IMR-90 (cell line): ENCODE measurements around the gene SCCPDH. TPM values are rescaled to one million over a fixed set of nuclear protein-coding genes. Genes with fewer than 3 reads are reported as not detected.

Source experiments
- ATAC-seq: fragments of 200-7000 bp; cut with Tn5 transposase; 2 replicates; pipeline ENCODE4 v1.9.1; 2020; ENCODE audit warnings: low read depth, mild to moderate bottlenecking, moderate library complexity
- BruUV-seq: library from RNA; stranded (reverse); fragments of 400-500 nt; replicated peaks from 2 replicates; lab custom pipeline; 2021; lab: Mats Ljungman, UMichigan
- CTCF ChIA-PET: fragments of 300-600 bp; formaldehyde crosslinking; extraction: SDS; loops from one replicate; lab custom pipeline; 2021; ENCODE audit warnings: antibody characterized with exemption; lab: Yijun Ruan, JAX
- POLR2A ChIA-PET: fragments of 300-600 bp; sonication (Branson Sonifier 250); formaldehyde crosslinking; loops from one replicate; lab custom pipeline; 2022; ENCODE audit warnings: antibody characterized with exemption; ENCODE audit not compliant: unreplicated experiment; lab: Charles Lee
- DNase-seq: peaks from one replicate; pipeline ENCODE4 v3.0.0; 2013
- H2AFZ ChIP-seq: replicated peaks from 2 replicates; pipeline ENCODE3; 2013; ENCODE audit warnings: low read length, mild to moderate bottlenecking; ENCODE audit not compliant: poor library complexity
- H2AK5ac ChIP-seq: 2 replicates; pipeline ENCODE4 v1.6.1; 2013; ENCODE audit warnings: low read depth, low read length, inconsistent platforms
- H2AK9ac ChIP-seq: replicated peaks from 2 replicates; pipeline ENCODE3; 2013; ENCODE audit warnings: mild to moderate bottlenecking, low read depth, low read length, moderate library complexity; ENCODE audit not compliant: poor library complexity
- H2BK120ac ChIP-seq: 2 replicates; pipeline ENCODE4 v1.6.1; 2013; ENCODE audit warnings: low read depth, low read length, inconsistent platforms
- H2BK15ac ChIP-seq: 3 replicates; pipeline ENCODE4 v1.6.1; 2013; ENCODE audit warnings: low read depth, low read length, inconsistent platforms
- H2BK20ac ChIP-seq: 2 replicates; pipeline ENCODE4 v1.6.1; 2013; ENCODE audit warnings: low read depth, mild to moderate bottlenecking, inconsistent platforms, low read length, moderate library complexity
- H2BK5ac ChIP-seq: 2 replicates; pipeline ENCODE4 v1.6.1; 2013; ENCODE audit warnings: mild to moderate bottlenecking, low read depth, low read length, inconsistent platforms; ENCODE audit not compliant: poor library complexity, severe bottlenecking
- H3K14ac ChIP-seq: replicated peaks from 2 replicates; pipeline ENCODE4 v1.6.1; 2013; ENCODE audit warnings: low read depth, low read length, inconsistent platforms
- H3K18ac ChIP-seq: 2 replicates; pipeline ENCODE4 v1.6.1; 2013; ENCODE audit warnings: low read depth, low read length, control low read depth
- H3K23ac ChIP-seq: 2 replicates; pipeline ENCODE4 v1.6.1; 2013; ENCODE audit warnings: low read depth, low read length, inconsistent platforms
- H3K27ac ChIP-seq: 2 replicates; pipeline ENCODE4 v1.5.1; 2013; ENCODE audit warnings: mild to moderate bottlenecking, control low read depth, low read length; ENCODE audit not compliant: insufficient read depth
- H3K27me3 ChIP-seq: 2 replicates; pipeline ENCODE4 v1.6.1; 2013; ENCODE audit warnings: low read length; ENCODE audit not compliant: control insufficient read depth, insufficient read depth
- H3K36me3 ChIP-seq: 2 replicates; pipeline ENCODE4 v1.6.1; 2013; ENCODE audit warnings: low read length, mixed read lengths; ENCODE audit not compliant: control insufficient read depth, insufficient read depth
- H3K4ac ChIP-seq: 2 replicates; pipeline ENCODE4 v1.6.1; 2013; ENCODE audit warnings: low read depth, low read length, inconsistent platforms
- H3K4me1 ChIP-seq: 2 replicates; pipeline ENCODE4 v1.6.1; 2013; ENCODE audit warnings: low read length, mixed read lengths; ENCODE audit not compliant: control insufficient read depth, insufficient read depth
- H3K4me2 ChIP-seq: 2 replicates; pipeline ENCODE4 v1.6.1; 2013; ENCODE audit warnings: low read depth, mild to moderate bottlenecking, control low read depth, low read length, moderate library complexity
- H3K4me3 ChIP-seq: 2 replicates; pipeline ENCODE4 v1.5.1; 2013; ENCODE audit warnings: low read depth, mild to moderate bottlenecking, control low read depth, low read length, moderate library complexity; ENCODE audit not compliant: insufficient read depth
- H3K56ac ChIP-seq: 2 replicates; pipeline ENCODE4 v1.6.1; 2013; ENCODE audit warnings: low read length, inconsistent platforms; ENCODE audit not compliant: insufficient read depth; ENCODE audit errors: extremely low read depth
- H3K79me1 ChIP-seq, 2 experiments: 2 replicates each; pipeline ENCODE4 v1.6.1; 2013; ENCODE audit warnings: low read length in 2 of 2, inconsistent platforms in 1 of 2, low read depth in 1 of 2
- H3K9ac ChIP-seq: 2 replicates; pipeline ENCODE4 v1.6.1; 2013; ENCODE audit warnings: low read depth, low read length, control low read depth
- H3K9me1 ChIP-seq: 2 replicates; pipeline ENCODE4 v1.6.1; 2013; ENCODE audit warnings: low read length, inconsistent platforms; ENCODE audit not compliant: insufficient read depth
- H3K9me3 ChIP-seq: 2 replicates; pipeline ENCODE4 v1.6.1; 2013; ENCODE audit warnings: low read length; ENCODE audit not compliant: control insufficient read depth, insufficient read depth
- H4K20me1 ChIP-seq: 2 replicates; pipeline ENCODE4 v1.6.1; 2013; ENCODE audit warnings: low read length, inconsistent platforms; ENCODE audit not compliant: insufficient read depth
- H4K5ac ChIP-seq: 2 replicates; pipeline ENCODE4 v1.6.1; 2013; ENCODE audit warnings: mild to moderate bottlenecking, low read depth, low read length, control low read depth
- H4K8ac ChIP-seq, 2 experiments: 2 replicates each; pipeline ENCODE4 v1.6.1; 2013; ENCODE audit warnings: low read depth in 2 of 2, low read length in 2 of 2, control low read depth in 1 of 2, inconsistent platforms in 1 of 2
- H4K91ac ChIP-seq: 2 replicates; pipeline ENCODE4 v1.6.1; 2013; ENCODE audit warnings: low read depth, low read length, inconsistent platforms; ENCODE audit not compliant: insufficient read depth
- CEBPB ChIP-seq: IDR thresholded peaks from 2 replicates; pipeline ENCODE4 v1.6.1; 2012; ENCODE audit warnings: low read depth, low read length, improper control_type of control experiment
- FOS ChIP-seq: fragments of 150-350 bp; IDR thresholded peaks from 2 replicates; pipeline ENCODE4 v1.6.1; 2016; ENCODE audit warnings: low read depth, low read length
- MAFK ChIP-seq: IDR thresholded peaks from 2 replicates; pipeline ENCODE4 v1.6.1; 2012; ENCODE audit warnings: low read depth, low read length, improper control_type of control experiment
- MAZ ChIP-seq: IDR thresholded peaks from 2 replicates; pipeline ENCODE4 v1.6.1; 2012; ENCODE audit warnings: low read depth, mild to moderate bottlenecking, low read length, improper control_type of control experiment, moderate library complexity, borderline replicate concordance
- MXI1 ChIP-seq: IDR thresholded peaks from 2 replicates; pipeline ENCODE4 v1.6.1; 2012; ENCODE audit warnings: low read depth, mild to moderate bottlenecking, low read length, moderate library complexity, borderline replicate concordance
- RCOR1 ChIP-seq: IDR thresholded peaks from 2 replicates; pipeline ENCODE4 v1.6.1; 2012; ENCODE audit warnings: mild to moderate bottlenecking, low read length, improper control_type of control experiment; ENCODE audit not compliant: insufficient replicate concordance
- RFX5 ChIP-seq: IDR thresholded peaks from 2 replicates; pipeline ENCODE4 v1.8.0; 2012; ENCODE audit warnings: low read depth, mild to moderate bottlenecking, low read length, moderate library complexity
- SMC3 ChIP-seq: fragments of 150-350 bp; IDR thresholded peaks from 2 replicates; pipeline ENCODE4 v1.6.1; 2016; ENCODE audit warnings: low read depth, mild to moderate bottlenecking, antibody characterized with exemption, low read length, moderate library complexity
- USF2 ChIP-seq: fragments of 150-350 bp; IDR thresholded peaks from 2 replicates; pipeline ENCODE4 v1.6.1; 2017; ENCODE audit warnings: mild to moderate bottlenecking, antibody characterized with exemption, low read length, low read depth
- WGBS, 2 experiments: methylation state at CpG; one replicate each; pipeline versions ENCODE4 v1.1.5 to v1.1.7; 2013; ENCODE audit warnings: missing lambda C conversion rate in 2 of 2; ENCODE audit not compliant: insufficient read length in 1 of 2; ENCODE audit errors: extremely low coverage in 2 of 2; 5-methylcytosine and 5-hydroxymethylcytosine counted together
- dilution Hi-C: fragments of 300-500 bp; cut with HindIII; formaldehyde crosslinking; loops from one replicate; pipeline ENCODE4 v1.14.3; 2018; ENCODE audit warnings: low sequenced_read_pairs; ENCODE audit not compliant: unreplicated experiment
- in situ Hi-C: fragments of 300-500 bp; cut with MboI; formaldehyde crosslinking; loops from 3 replicates; pipeline ENCODE4 v1.14.3; 2019; ENCODE audit warnings: low sequenced_read_pairs, inconsistent platforms, mixed read lengths
- intact Hi-C: fragments of 100-400 bp; cut with micrococcal nuclease; formaldehyde crosslinking; loops from 2 replicates; pipeline ENCODE4 v1.10.0; 2022
- polyA plus RNA-seq, 3 experiments: library from polyadenylated mRNA; depleted of rRNA; stranded (reverse); fragments of >200 nt; gene quantifications; 2 replicates each; pipeline ENCODE4 v1.2.3, GENCODE V29; 2012; ENCODE audit warnings: low replicate concordance in 1 of 3
- total RNA-seq: library from RNA; depleted of rRNA; stranded (reverse); fragments of >200 nt; gene quantifications from 2 replicates; pipeline ENCODE4 v1.2.3, GENCODE V29; 2012
- TF ChIP-seq, protein P1 (sequence below): fragments of 150-350 bp; IDR thresholded peaks from 2 replicates; pipeline ENCODE4 v1.6.1; 2016; ENCODE audit warnings: low read depth, mild to moderate bottlenecking, low read length, moderate library complexity, borderline replicate concordance

SCCPDH gene
- total and polyA plus RNA-seq, 2 of the 4 experiments (the other 2 are of a cell fraction): 26.9 to 37.8 TPM

- H3K9ac ChIP-seq: no peak overlapping the region
- H3K27me3 ChIP-seq: no peaks in the 10 kb centered on the region
- no peak overlapping the region for H3K23ac ChIP-seq
- H4K20me1 ChIP-seq: no peaks in the 10 kb centered on the region
- no peak overlapping the region for H3K27ac ChIP-seq
- peaks cover 3% of the 10 kb centered on the region for H3K36me3 ChIP-seq
- no peak overlapping the region for H3K56ac ChIP-seq
- intact Hi-C loops (loop anchor here (5.0 kb wide), 1 partner anchor 183 kb away; the partner anchor contains the start of genes CNST and TFB2M), dilution Hi-C loops (no loop called here), in situ Hi-C loops (loop anchor here (5.0 kb wide), 1 partner anchor 58 kb away; no protein-coding TSS in a partner anchor)
- DNase-seq (no peak), ATAC-seq (no peak)
- no peak overlapping the region for H2AK5ac ChIP-seq
- TF ChIP-seq MXI1 (no peak), MAFK (no peak), RCOR1 (no peak), USF2 (no peak), MAZ (no peak), RFX5 (no peak), SMC3 (no peak), FOS (no peak), CEBPB (no peak)
- TF ChIP-seq, protein P1, sequence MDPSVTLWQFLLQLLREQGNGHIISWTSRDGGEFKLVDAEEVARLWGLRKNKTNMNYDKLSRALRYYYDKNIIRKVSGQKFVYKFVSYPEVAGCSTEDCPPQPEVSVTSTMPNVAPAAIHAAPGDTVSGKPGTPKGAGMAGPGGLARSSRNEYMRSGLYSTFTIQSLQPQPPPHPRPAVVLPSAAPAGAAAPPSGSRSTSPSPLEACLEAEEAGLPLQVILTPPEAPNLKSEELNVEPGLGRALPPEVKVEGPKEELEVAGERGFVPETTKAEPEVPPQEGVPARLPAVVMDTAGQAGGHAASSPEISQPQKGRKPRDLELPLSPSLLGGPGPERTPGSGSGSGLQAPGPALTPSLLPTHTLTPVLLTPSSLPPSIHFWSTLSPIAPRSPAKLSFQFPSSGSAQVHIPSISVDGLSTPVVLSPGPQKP: no peak
- H3K18ac ChIP-seq: no peak overlapping the region
- no peak overlapping the region for H3K14ac ChIP-seq
- H4K8ac ChIP-seq: no peak overlapping the region
- H3K9me3 ChIP-seq: no peaks in the 10 kb centered on the region
- no TSS peak for BruUV-seq
- H2BK20ac ChIP-seq: no peak overlapping the region
- no peak overlapping the region for H3K4ac ChIP-seq
- H4K5ac ChIP-seq: no peak overlapping the region
- no peaks in the 10 kb centered on the region for H3K4me1 ChIP-seq
- H2BK5ac ChIP-seq: no peak overlapping the region
- no peak overlapping the region for H3K4me3 ChIP-seq
- ChIA-PET CTCF (interaction anchor here (0.6 kb wide), 1 partner anchor 184 kb away, joined by 3 read pairs; no protein-coding TSS in a partner anchor), POLR2A (no interaction called here)
- H2BK15ac ChIP-seq: no peak overlapping the region
- H4K91ac ChIP-seq: no peak overlapping the region
- H2AFZ ChIP-seq: no peak overlapping the region
- no peak overlapping the region for H2BK120ac ChIP-seq
- WGBS, 2 experiments: 90% methylated on average over 4 of the region's 7 CpGs; no CpG with 5 or more reads in 1 of the 2 experiments
- no peak overlapping the region for H2AK9ac ChIP-seq
- no peak overlapping the region for H3K4me2 ChIP-seq
- H3K9me1 ChIP-seq: peaks cover 3% of the 10 kb centered on the region; the same call in 1 of the 2 replicates
- peaks cover 0 to 2% of the 10 kb centered on the region in 2 experiments; a peak in 1 of 4 replicates for H3K79me1 ChIP-seq
Observed at GRCh38 chr1:246750752-246751151, 26.5 kb downstream of the SCCPDH start.
